CD8-positive, alpha-beta memory T cell (primary cell): ENCODE data around the gene MYOCD. TPM values are rescaled to one million over a fixed set of nuclear protein-coding genes. Genes with fewer than 3 reads are reported as not detected.

ENCODE experiments used
- CTCF ChIA-PET: fragments of 350-600 bp; sonication (Branson Sonifier 250); formaldehyde crosslinking; loops from one replicate; lab custom pipeline; 2021; ENCODE audit warnings: antibody characterized with exemption; lab: Charles Lee
- POLR2A ChIA-PET: fragments of 350-600 bp; sonication (Branson Sonifier 250); formaldehyde crosslinking; loops from one replicate; lab custom pipeline; 2021; ENCODE audit warnings: antibody characterized with exemption; lab: Charles Lee
- DNase-seq, 5 donors: peaks; one replicate each; pipeline versions ENCODE4 v3.0.0 to v3.0.0-alpha.2; 2020 to 2022; ENCODE audit warnings: mixed read lengths in 1 of 5
- H3K27ac ChIP-seq: one replicate; pipeline ENCODE4 v1.7.0; 2013; ENCODE audit warnings: low read depth, mild to moderate bottlenecking, low read length, moderate library complexity
- H3K27me3 ChIP-seq: 2 replicates; pipeline ENCODE4 v1.7.0; 2013; ENCODE audit warnings: low read length, mild to moderate bottlenecking; ENCODE audit not compliant: insufficient read depth, poor library complexity, severe bottlenecking
- H3K36me3 ChIP-seq: 2 replicates; pipeline ENCODE4 v1.7.0; 2013; ENCODE audit warnings: mild to moderate bottlenecking, low read length, moderate library complexity; ENCODE audit not compliant: insufficient read depth
- H3K4me1 ChIP-seq: 2 replicates; pipeline ENCODE4 v1.7.0; 2013; ENCODE audit warnings: mild to moderate bottlenecking, low read length, moderate library complexity; ENCODE audit not compliant: insufficient read depth
- H3K4me3 ChIP-seq: 2 replicates; pipeline ENCODE4 v1.7.0; 2013; ENCODE audit warnings: mild to moderate bottlenecking, low read length
- H3K9me3 ChIP-seq: 2 replicates; pipeline ENCODE4 v1.7.0; 2013; ENCODE audit warnings: mild to moderate bottlenecking, low read length
- H3K27ac Mint-ChIP-seq, 8 donors: one replicate each; pipeline ENCODE4 v1.8.0; 2020 to 2021; ENCODE audit warnings: mixed read lengths in 8 of 8, mild to moderate bottlenecking in 6 of 8, inconsistent platforms in 3 of 8, moderate library complexity in 3 of 8
- H3K27me3 Mint-ChIP-seq, 2 donors: one replicate each; pipeline ENCODE4 v1.8.0; 2020 to 2021; ENCODE audit warnings: mixed read lengths in 2 of 2, mild to moderate bottlenecking in 1 of 2, moderate library complexity in 1 of 2
- H3K36me3 Mint-ChIP-seq, 3 donors: one replicate each; pipeline ENCODE4 v1.8.0; 2020 to 2021; ENCODE audit warnings: mixed read lengths in 3 of 3, inconsistent platforms in 1 of 3, mild to moderate bottlenecking in 1 of 3
- H3K4me1 Mint-ChIP-seq, 3 donors: one replicate each; pipeline ENCODE4 v1.8.0; 2020 to 2021; ENCODE audit warnings: mixed read lengths in 3 of 3, inconsistent platforms in 1 of 3, mild to moderate bottlenecking in 1 of 3
- H3K4me3 Mint-ChIP-seq, 7 donors: one replicate each; pipeline ENCODE4 v1.8.0; 2020 to 2021; ENCODE audit warnings: mixed read lengths in 7 of 7, mild to moderate bottlenecking in 6 of 7, moderate library complexity in 4 of 7, inconsistent platforms in 2 of 7
- H3K9me3 Mint-ChIP-seq, 5 donors: one replicate each; pipeline ENCODE4 v1.8.0; 2020 to 2022; ENCODE audit warnings: mixed read lengths in 5 of 5, mild to moderate bottlenecking in 3 of 5, moderate library complexity in 2 of 5, inconsistent platforms in 1 of 5
- polyA plus RNA-seq: library from polyadenylated mRNA; unstranded; fragments of 300-500 nt; fragmentation: Illumina TruSeq; gene quantifications from one replicate; pipeline ENCODE4 v1.2.3, GENCODE V29; 2021
- total RNA-seq, 2 experiments: library from RNA; stranded (reverse); gene quantifications; one replicate each; pipeline ENCODE4 v1.2.3, GENCODE V29; 2021

MYOCD gene
- total and polyA plus RNA-seq, 3 experiments from 2014 or later, result not detected

- Histone ChIP-seq H3K27ac (no peak overlapping the region), H3K4me3 (no peak overlapping the region), H3K9me3 (no peaks in the 10 kb centered on the region), H3K27me3 (no peaks in the 10 kb centered on the region), H3K36me3 (no peaks in the 10 kb centered on the region), H3K4me1 (no peaks in the 10 kb centered on the region)
- H3K9me3 Mint-ChIP-seq, result peaks cover 0 to 6% (median 2%) of the 10 kb centered on the region in 5 donors
- no peaks in the 10 kb centered on the region for H3K36me3 Mint-ChIP-seq
- H3K4me1 Mint-ChIP-seq, result no peaks in the 10 kb centered on the region
- ChIA-PET POLR2A (no interaction called here), CTCF (no interaction called here)
- no peak overlapping the region for H3K27ac Mint-ChIP-seq
- peaks cover 0 to 4% of the 10 kb centered on the region in 2 donors for H3K27me3 Mint-ChIP-seq
- DNase-seq, result no peak
- no peak overlapping the region for H3K4me3 Mint-ChIP-seq
Measured at GRCh38 chr17:12744298-12744697, 78.6 kb downstream of the MYOCD start.

- DNase-seq, result no peak
- no peak overlapping the region for H3K4me3 Mint-ChIP-seq
- H3K36me3 ChIP-seq, result no peaks in the 10 kb centered on the region
- H3K9me3 ChIP-seq, result no peaks in the 10 kb centered on the region
- no peak overlapping the region for H3K4me3 ChIP-seq
- H3K36me3 Mint-ChIP-seq, result no peaks in the 10 kb centered on the region
- no peaks in the 10 kb centered on the region for H3K4me1 Mint-ChIP-seq
- H3K27ac ChIP-seq, result no peak overlapping the region
- peaks cover 0 to 4% of the 10 kb centered on the region in 2 donors for H3K27me3 Mint-ChIP-seq
- CTCF ChIA-PET, result no interaction called here
- H3K4me1 ChIP-seq, result no peaks in the 10 kb centered on the region
- peaks cover 0 to 6% (median 2%) of the 10 kb centered on the region in 5 donors for H3K9me3 Mint-ChIP-seq
- no peak overlapping the region for H3K27ac Mint-ChIP-seq
- no peaks in the 10 kb centered on the region for H3K27me3 ChIP-seq
- POLR2A ChIA-PET, result no interaction called here
Measured at GRCh38 chr17:12744786-12745185, 79.1 kb downstream of the MYOCD start.

- H3K4me1 ChIP-seq, result no peaks in the 10 kb centered on the region
- no peak overlapping the region for H3K27ac ChIP-seq
- H3K4me1 Mint-ChIP-seq, result no peaks in the 10 kb centered on the region
- no peak overlapping the region for H3K27ac Mint-ChIP-seq
- H3K9me3 ChIP-seq, result no peaks in the 10 kb centered on the region
- no peak overlapping the region for H3K4me3 Mint-ChIP-seq
- ChIA-PET POLR2A (no interaction called here), CTCF (no interaction called here)
- H3K36me3 Mint-ChIP-seq, result no peaks in the 10 kb centered on the region
- no peak for DNase-seq
- H3K9me3 Mint-ChIP-seq, result peaks cover 0 to 6% (median 0%) of the 10 kb centered on the region in 5 donors
- no peaks in the 10 kb centered on the region for H3K27me3 ChIP-seq
- H3K4me3 ChIP-seq, result no peak overlapping the region
- H3K27me3 Mint-ChIP-seq, result peaks cover 3 to 4% of the 10 kb centered on the region in 2 donors
- no peaks in the 10 kb centered on the region for H3K36me3 ChIP-seq
Measured at GRCh38 chr17:12745486-12745885, 79.8 kb downstream of the MYOCD start.

- Mint-ChIP-seq H3K4me3 (peak overlapping the region in 1 of 7 donors; percentile 8), H3K9me3 (peaks cover 0 to 5% (median 0%) of the 10 kb centered on the region in 5 donors), H3K27me3 (peaks cover 0 to 3% of the 10 kb centered on the region in 2 donors), H3K4me1 (no peaks in the 10 kb centered on the region), H3K27ac (no peak overlapping the region), H3K36me3 (no peaks in the 10 kb centered on the region)
- Histone ChIP-seq H3K4me3 (no peak overlapping the region), H3K4me1 (no peaks in the 10 kb centered on the region), H3K36me3 (no peaks in the 10 kb centered on the region), H3K27me3 (no peaks in the 10 kb centered on the region), H3K9me3 (no peaks in the 10 kb centered on the region), H3K27ac (no peak overlapping the region)
- no peak for DNase-seq
- CTCF ChIA-PET, result no interaction called here
- POLR2A ChIA-PET, result no interaction called here
Measured at GRCh38 chr17:12756786-12757185, 91.1 kb downstream of the MYOCD start.

- no peak overlapping the region for H3K27ac Mint-ChIP-seq
- H3K27ac ChIP-seq, result no peak overlapping the region
- no peaks in the 10 kb centered on the region for H3K4me1 Mint-ChIP-seq
- H3K4me1 ChIP-seq, result no peaks in the 10 kb centered on the region
- H3K36me3 Mint-ChIP-seq, result no peaks in the 10 kb centered on the region
- no peaks in the 10 kb centered on the region for H3K9me3 ChIP-seq
- ChIA-PET CTCF (no interaction called here), POLR2A (no interaction called here)
- H3K9me3 Mint-ChIP-seq, result peaks cover 0 to 5% (median 2%) of the 10 kb centered on the region in 5 donors
- peaks cover 0 to 2% of the 10 kb centered on the region in 2 donors for H3K27me3 Mint-ChIP-seq
- H3K27me3 ChIP-seq, result no peaks in the 10 kb centered on the region
- H3K36me3 ChIP-seq, result no peaks in the 10 kb centered on the region
- H3K4me3 Mint-ChIP-seq, result no peak overlapping the region
- H3K4me3 ChIP-seq, result no peak overlapping the region
- no peak for DNase-seq
Measured at GRCh38 chr17:12759090-12759489, 93.4 kb downstream of the MYOCD start.

GRCh38 chr17:12765548-12765947 lies 99.9 kb downstream of the MYOCD start:
- Mint-ChIP-seq H3K27me3 (peaks cover 0 to 1% of the 10 kb centered on the region in 2 donors), H3K27ac (no peak overlapping the region), H3K36me3 (peaks cover 0 to 3% (median 0%) of the 10 kb centered on the region in 3 donors), H3K9me3 (peaks cover 0 to 4% (median 0%) of the 10 kb centered on the region in 5 donors), H3K4me1 (no peaks in the 10 kb centered on the region), H3K4me3 (no peak overlapping the region)
- POLR2A ChIA-PET, result no interaction called here
- Histone ChIP-seq H3K27ac (no peak overlapping the region), H3K36me3 (no peaks in the 10 kb centered on the region), H3K4me1 (no peaks in the 10 kb centered on the region), H3K27me3 (no peaks in the 10 kb centered on the region), H3K4me3 (no peak overlapping the region), H3K9me3 (no peaks in the 10 kb centered on the region)
- DNase-seq, result no peak
- CTCF ChIA-PET, result no interaction called here

- no peak overlapping the region for H3K27ac Mint-ChIP-seq
- no peak for DNase-seq
- Histone ChIP-seq H3K4me3 (no peak overlapping the region), H3K4me1 (no peaks in the 10 kb centered on the region), H3K27ac (no peak overlapping the region), H3K36me3 (no peaks in the 10 kb centered on the region), H3K9me3 (no peaks in the 10 kb centered on the region), H3K27me3 (no peaks in the 10 kb centered on the region)
- H3K36me3 Mint-ChIP-seq, result peaks cover 0 to 3% (median 0%) of the 10 kb centered on the region in 3 donors
- peaks cover 0 to 3% (median 0%) of the 10 kb centered on the region in 5 donors for H3K9me3 Mint-ChIP-seq
- ChIA-PET POLR2A (no interaction called here), CTCF (no interaction called here)
- no peaks in the 10 kb centered on the region for H3K4me1 Mint-ChIP-seq
- H3K27me3 Mint-ChIP-seq, result no peaks in the 10 kb centered on the region
- no peak overlapping the region for H3K4me3 Mint-ChIP-seq
Measured at GRCh38 chr17:12768255-12768654, 102.6 kb downstream of the MYOCD start.

GRCh38 chr17:12769981-12770380 lies 104.3 kb downstream of the MYOCD start:
- DNase-seq, result no peak
- CTCF ChIA-PET, result no interaction called here

More at GRCh38 chr17:12769981-12770380, 104.3 kb downstream of the MYOCD start:
- peaks cover 0 to 3% (median 0%) of the 10 kb centered on the region in 5 donors for H3K9me3 Mint-ChIP-seq
- Histone ChIP-seq H3K27me3 (no peaks in the 10 kb centered on the region), H3K27ac (no peak overlapping the region), H3K4me1 (no peaks in the 10 kb centered on the region), H3K9me3 (no peaks in the 10 kb centered on the region), H3K4me3 (no peak overlapping the region), H3K36me3 (no peaks in the 10 kb centered on the region)
- no peak overlapping the region for H3K27ac Mint-ChIP-seq
- H3K4me1 Mint-ChIP-seq, result no peaks in the 10 kb centered on the region
- H3K27me3 Mint-ChIP-seq, result no peaks in the 10 kb centered on the region
- H3K36me3 Mint-ChIP-seq, result peaks cover 0 to 3% (median 0%) of the 10 kb centered on the region in 3 donors
- no peak overlapping the region for H3K4me3 Mint-ChIP-seq
- POLR2A ChIA-PET, result no interaction called here
